Endodermal cell (in vitro differentiated cells): Measurements from ENCODE around the gene RRH. TPM values are rescaled to one million over a fixed set of nuclear protein-coding genes. Genes with fewer than 3 reads are reported as not detected.

ENCODE experiments used
- DNase-seq: peaks from one replicate; pipeline ENCODE4 v3.0.0-alpha.2; 2017
- H3K27ac ChIP-seq: 2 replicates; pipeline ENCODE4 v1.5.1; 2013; ENCODE audit warnings: mild to moderate bottlenecking, low read depth, low read length, moderate library complexity
- H3K27me3 ChIP-seq: 2 replicates; pipeline ENCODE4 v1.6.1; 2013; ENCODE audit warnings: mild to moderate bottlenecking, low read length, moderate library complexity; ENCODE audit not compliant: insufficient read depth, control insufficient read depth, poor library complexity, severe bottlenecking
- H3K36me3 ChIP-seq: 2 replicates; pipeline ENCODE4 v1.7.0; 2013; ENCODE audit warnings: mild to moderate bottlenecking, low read length, moderate library complexity; ENCODE audit not compliant: control insufficient read depth, insufficient read depth
- H3K4me1 ChIP-seq: one replicate; pipeline ENCODE4 v1.7.0; 2013; ENCODE audit warnings: low read length; ENCODE audit not compliant: control insufficient read depth, insufficient read depth
- H3K4me3 ChIP-seq: 2 replicates; pipeline ENCODE4 v1.5.1; 2013; ENCODE audit warnings: mild to moderate bottlenecking, low read length, moderate library complexity
- H3K9ac ChIP-seq: 2 replicates; pipeline ENCODE4 v1.6.1; 2013; ENCODE audit warnings: mild to moderate bottlenecking, low read length, moderate library complexity; ENCODE audit not compliant: poor library complexity, severe bottlenecking; ENCODE audit errors: extremely low read depth
- H3K9me3 ChIP-seq: 2 replicates; pipeline ENCODE4 v1.6.1; 2013; ENCODE audit warnings: mild to moderate bottlenecking, low read length, moderate library complexity; ENCODE audit not compliant: control insufficient read depth
- H3K27ac Mint-ChIP-seq: 2 replicates; pipeline ENCODE4 v1.8.0; 2020; ENCODE audit warnings: mixed read lengths
- H3K27me3 Mint-ChIP-seq: 2 replicates; pipeline ENCODE4 v1.8.0; 2021; ENCODE audit warnings: mild to moderate bottlenecking, mixed read lengths; ENCODE audit not compliant: insufficient read depth
- H3K36me3 Mint-ChIP-seq: 2 replicates; pipeline ENCODE4 v1.8.0; 2020; ENCODE audit warnings: low read depth, mixed read lengths
- H3K4me1 Mint-ChIP-seq: 2 replicates; pipeline ENCODE4 v1.8.0; 2020; ENCODE audit warnings: mixed read lengths
- H3K4me3 Mint-ChIP-seq: 2 replicates; pipeline ENCODE4 v1.8.0; 2020; ENCODE audit warnings: mild to moderate bottlenecking, moderate library complexity, mixed read lengths
- H3K9me3 Mint-ChIP-seq: 2 replicates; pipeline ENCODE4 v1.8.0; 2020; ENCODE audit warnings: mild to moderate bottlenecking, mixed read lengths
- WGBS, 2 experiments: methylation state at CpG; one replicate each; pipeline versions ENCODE4 v1.1.5 to v1.1.7; 2013; ENCODE audit warnings: missing lambda C conversion rate in 2 of 2, mixed read lengths in 1 of 2; ENCODE audit not compliant: insufficient coverage in 1 of 2, insufficient read length in 1 of 2; 5-methylcytosine and 5-hydroxymethylcytosine counted together
- total RNA-seq, 2 donors: library from RNA; stranded (reverse); fragmentation: NEBNext Ultra II Directional in 1 of 2; extraction: Animal tissue kit (Norgen Biotek cat#: 25700) in 1 of 2; gene quantifications; 2 replicates in 1 of 2; 3 replicates in 1 of 2; pipeline ENCODE4 v1.2.1, GENCODE V29; 2021
- TF ChIP-seq, protein P1 (sequence below): fragments of 200-600 bp; sonication (generic); conservative IDR thresholded peaks from 2 replicates; pipeline ENCODE4 v1.5.0; 2021; ENCODE audit warnings: antibody characterized with exemption, mild to moderate bottlenecking

RRH gene
- total RNA-seq, 2 donors from 2014 or later = 0.18 TPM; not detected in 1

DNA sequence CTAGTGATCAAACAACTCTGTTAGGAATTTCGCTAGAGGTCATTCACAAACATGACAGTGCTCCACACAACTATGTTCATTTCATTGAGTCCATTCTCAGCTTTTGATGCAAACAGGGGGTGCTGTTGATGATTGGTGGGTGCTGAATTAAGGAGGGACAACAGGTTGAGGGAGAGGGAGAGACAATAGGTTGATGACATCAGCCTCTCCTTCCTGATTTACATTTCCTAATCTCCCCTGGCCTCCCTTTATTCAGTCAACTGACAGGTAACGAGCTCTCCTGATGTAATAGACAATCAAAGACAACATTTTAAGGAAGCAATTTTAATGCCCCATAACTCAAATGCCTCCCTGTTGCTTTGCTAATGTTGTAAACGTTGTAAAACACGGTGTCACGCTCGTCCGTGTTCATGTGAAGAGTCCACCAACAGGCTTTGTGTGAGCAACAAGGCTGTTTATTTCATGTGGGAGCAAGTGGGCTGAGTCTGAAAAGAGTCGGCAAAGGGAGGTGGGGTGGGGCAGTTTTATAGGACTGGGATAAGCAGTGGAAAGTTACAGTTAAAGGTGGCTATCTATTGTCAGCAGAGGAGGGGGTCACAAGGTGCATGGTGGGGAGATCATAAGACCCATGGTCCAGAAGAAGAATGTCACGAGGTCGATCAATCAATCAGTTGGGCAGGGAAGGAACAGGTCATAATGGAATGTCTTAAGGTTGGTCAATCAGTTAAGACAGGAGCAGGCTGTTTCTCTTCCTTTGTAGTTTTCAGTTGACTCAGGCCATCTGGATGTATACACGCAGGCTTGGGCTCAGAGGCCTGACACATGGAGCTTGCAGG is 17.0 kb upstream of the RRH start:
- H3K27ac Mint-ChIP-seq = peak overlapping the region; percentile 26
- Histone ChIP-seq H3K9me3 (no peaks in the 10 kb centered on the region), H3K36me3 (no peaks in the 10 kb centered on the region), H3K9ac (no peak overlapping the region), H3K27me3 (no peaks in the 10 kb centered on the region), H3K4me3 (no peak overlapping the region), H3K27ac (no peak overlapping the region), H3K4me1 (no peaks in the 10 kb centered on the region)
- peaks cover 11% of the 10 kb centered on the region for H3K4me1 Mint-ChIP-seq
- TF ChIP-seq, protein P1, sequence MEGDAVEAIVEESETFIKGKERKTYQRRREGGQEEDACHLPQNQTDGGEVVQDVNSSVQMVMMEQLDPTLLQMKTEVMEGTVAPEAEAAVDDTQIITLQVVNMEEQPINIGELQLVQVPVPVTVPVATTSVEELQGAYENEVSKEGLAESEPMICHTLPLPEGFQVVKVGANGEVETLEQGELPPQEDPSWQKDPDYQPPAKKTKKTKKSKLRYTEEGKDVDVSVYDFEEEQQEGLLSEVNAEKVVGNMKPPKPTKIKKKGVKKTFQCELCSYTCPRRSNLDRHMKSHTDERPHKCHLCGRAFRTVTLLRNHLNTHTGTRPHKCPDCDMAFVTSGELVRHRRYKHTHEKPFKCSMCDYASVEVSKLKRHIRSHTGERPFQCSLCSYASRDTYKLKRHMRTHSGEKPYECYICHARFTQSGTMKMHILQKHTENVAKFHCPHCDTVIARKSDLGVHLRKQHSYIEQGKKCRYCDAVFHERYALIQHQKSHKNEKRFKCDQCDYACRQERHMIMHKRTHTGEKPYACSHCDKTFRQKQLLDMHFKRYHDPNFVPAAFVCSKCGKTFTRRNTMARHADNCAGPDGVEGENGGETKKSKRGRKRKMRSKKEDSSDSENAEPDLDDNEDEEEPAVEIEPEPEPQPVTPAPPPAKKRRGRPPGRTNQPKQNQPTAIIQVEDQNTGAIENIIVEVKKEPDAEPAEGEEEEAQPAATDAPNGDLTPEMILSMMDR = no peak
- no peak overlapping the region for H3K4me3 Mint-ChIP-seq
- WGBS, 2 experiments = 67 to 70% methylated on average over 7 to 11 of the region's 11 CpGs
- peak; percentile 55 for DNase-seq
- H3K27me3 Mint-ChIP-seq = no peaks in the 10 kb centered on the region
- no peaks in the 10 kb centered on the region for H3K9me3 Mint-ChIP-seq
- no peaks in the 10 kb centered on the region for H3K36me3 Mint-ChIP-seq

DNA sequence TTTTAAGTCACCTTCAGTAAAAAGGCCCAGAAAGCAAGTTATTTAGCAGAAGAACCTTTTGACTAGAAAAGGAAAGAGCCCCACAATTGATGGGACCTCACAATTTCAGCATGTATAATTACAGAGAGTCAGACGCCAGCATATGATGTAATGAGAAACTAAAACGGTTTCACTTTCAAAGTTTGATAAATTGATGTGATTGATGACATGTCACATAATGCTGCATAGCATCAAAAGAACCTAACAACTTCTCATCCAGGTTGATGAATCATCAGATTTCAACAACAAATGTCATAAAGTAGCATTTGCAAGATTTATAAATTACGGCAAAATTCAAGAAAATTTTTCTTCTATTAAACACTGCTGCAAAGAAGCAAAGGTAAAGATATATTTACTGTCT is 16.1 kb upstream of the RRH start:
- no peak overlapping the region for H3K4me3 Mint-ChIP-seq
- 88 to 100% methylated on average over 1 to 3 of the region's 3 CpGs for WGBS, 2 experiments
- peaks cover 16% of the 10 kb centered on the region for H3K4me1 Mint-ChIP-seq
- H3K27ac ChIP-seq = no peak overlapping the region
- no peak overlapping the region for H3K27ac Mint-ChIP-seq
- H3K9me3 Mint-ChIP-seq = no peaks in the 10 kb centered on the region
- TF ChIP-seq, protein P1 = no peak
- no peak overlapping the region for H3K9ac ChIP-seq
- H3K4me3 ChIP-seq = no peak overlapping the region
- no peaks in the 10 kb centered on the region for H3K36me3 Mint-ChIP-seq
- no peaks in the 10 kb centered on the region for H3K36me3 ChIP-seq
- no peaks in the 10 kb centered on the region for H3K9me3 ChIP-seq
- H3K27me3 ChIP-seq = no peaks in the 10 kb centered on the region
- H3K27me3 Mint-ChIP-seq = no peaks in the 10 kb centered on the region
- no peak for DNase-seq
- H3K4me1 ChIP-seq = no peaks in the 10 kb centered on the region

- H3K4me1 ChIP-seq = no peaks in the 10 kb centered on the region
- peaks cover 31% of the 10 kb centered on the region for H3K36me3 ChIP-seq
- H3K9ac ChIP-seq = peak within 1 kb of the TSS; percentile 92
- Mint-ChIP-seq H3K27ac (peak within 1 kb of the TSS; percentile 99), H3K9me3 (no peaks in the 10 kb centered on the region), H3K36me3 (peaks cover 32% of the 10 kb centered on the region), H3K27me3 (no peaks in the 10 kb centered on the region), H3K4me1 (peaks cover 32% of the 10 kb centered on the region), H3K4me3 (peak within 1 kb of the TSS; percentile 97)
- WGBS, 2 experiments = 2 to 6% methylated on average over 22 to 53 of the region's 53 CpGs
- peak; percentile 97 for DNase-seq
- peak within 1 kb of the TSS; percentile 97 for H3K4me3 ChIP-seq
- TF ChIP-seq, protein P1 = no peak
- H3K9me3 ChIP-seq = no peaks in the 10 kb centered on the region
- H3K27ac ChIP-seq = peak within 1 kb of the TSS; percentile 73
- H3K27me3 ChIP-seq = no peaks in the 10 kb centered on the region
These were observed 12.4 kb upstream of the RRH start, which contains the start of gene GAR1 for GRCh38 chr4:109815151-109816081. TSS of gene GAR1 (plus strand) at chr4:109815762. CDS start at chr4:109816165, 403 bp downstream.
